Neural crest cell (in vitro differentiated cells): ENCODE results near the gene PSMC3. TPM values are rescaled to one million over a fixed set of nuclear protein-coding genes. Genes with fewer than 3 reads are reported as not detected.

Experiments used
- DNase-seq: peaks from one replicate; pipeline ENCODE4 v3.0.0; 2021; ENCODE audit warnings: low read depth, mixed read lengths, low spot score
- H3K27ac Mint-ChIP-seq: one replicate; pipeline ENCODE4 v1.8.0; 2021; ENCODE audit warnings: mild to moderate bottlenecking, mixed read lengths; ENCODE audit not compliant: unreplicated experiment
- H3K27me3 Mint-ChIP-seq: 2 replicates; pipeline ENCODE4 v1.8.0; 2021; ENCODE audit warnings: low read depth, mild to moderate bottlenecking, mixed read lengths
- H3K36me3 Mint-ChIP-seq: 2 replicates; pipeline ENCODE4 v1.8.0; 2021; ENCODE audit warnings: low read depth, mild to moderate bottlenecking, mixed read lengths
- H3K4me1 Mint-ChIP-seq: 2 replicates; pipeline ENCODE4 v1.8.0; 2021; ENCODE audit warnings: mixed read lengths
- H3K4me3 Mint-ChIP-seq: one replicate; pipeline ENCODE4 v1.8.0; 2021; ENCODE audit warnings: mild to moderate bottlenecking, mixed read lengths
- H3K9me3 Mint-ChIP-seq: 2 replicates; pipeline ENCODE4 v1.8.0; 2021; ENCODE audit warnings: mixed read lengths
- total RNA-seq: library from RNA; stranded (reverse); gene quantifications from 2 replicates; pipeline ENCODE4 v1.2.1, GENCODE V29; 2021
- TF ChIP-seq, protein P1 (sequence below): fragments of 200-600 bp; sonication (generic); conservative IDR thresholded peaks from 2 replicates; pipeline ENCODE4 v1.5.0; 2021; ENCODE audit warnings: antibody characterized with exemption, mild to moderate bottlenecking

PSMC3 gene
- total RNA-seq, 1 donor from 2014 or later = 197 TPM

DNA sequence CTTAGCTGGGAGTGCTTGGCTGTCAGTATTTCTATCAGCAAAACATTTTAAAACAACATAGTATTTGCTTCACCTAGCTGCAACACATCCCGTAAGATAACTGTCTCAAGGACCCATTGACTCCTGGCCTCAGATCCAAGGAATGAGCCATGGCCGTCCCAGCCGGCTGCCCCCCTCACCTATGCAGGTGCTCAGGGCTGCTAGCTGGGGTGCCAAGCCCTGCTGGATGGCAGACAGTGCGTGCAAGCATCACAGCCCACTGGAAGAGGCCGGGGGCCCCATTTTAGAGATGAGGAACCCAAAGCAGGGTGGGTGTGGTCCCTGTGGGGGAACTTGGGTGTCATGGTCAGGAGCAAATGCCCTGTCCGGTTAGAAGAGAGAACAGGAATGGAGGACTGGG lies 8.5 kb downstream of the PSMC3 start:
- TF ChIP-seq, protein P1, sequence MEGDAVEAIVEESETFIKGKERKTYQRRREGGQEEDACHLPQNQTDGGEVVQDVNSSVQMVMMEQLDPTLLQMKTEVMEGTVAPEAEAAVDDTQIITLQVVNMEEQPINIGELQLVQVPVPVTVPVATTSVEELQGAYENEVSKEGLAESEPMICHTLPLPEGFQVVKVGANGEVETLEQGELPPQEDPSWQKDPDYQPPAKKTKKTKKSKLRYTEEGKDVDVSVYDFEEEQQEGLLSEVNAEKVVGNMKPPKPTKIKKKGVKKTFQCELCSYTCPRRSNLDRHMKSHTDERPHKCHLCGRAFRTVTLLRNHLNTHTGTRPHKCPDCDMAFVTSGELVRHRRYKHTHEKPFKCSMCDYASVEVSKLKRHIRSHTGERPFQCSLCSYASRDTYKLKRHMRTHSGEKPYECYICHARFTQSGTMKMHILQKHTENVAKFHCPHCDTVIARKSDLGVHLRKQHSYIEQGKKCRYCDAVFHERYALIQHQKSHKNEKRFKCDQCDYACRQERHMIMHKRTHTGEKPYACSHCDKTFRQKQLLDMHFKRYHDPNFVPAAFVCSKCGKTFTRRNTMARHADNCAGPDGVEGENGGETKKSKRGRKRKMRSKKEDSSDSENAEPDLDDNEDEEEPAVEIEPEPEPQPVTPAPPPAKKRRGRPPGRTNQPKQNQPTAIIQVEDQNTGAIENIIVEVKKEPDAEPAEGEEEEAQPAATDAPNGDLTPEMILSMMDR = no peak
- Mint-ChIP-seq H3K36me3 (peaks cover 6% of the 10 kb centered on the region), H3K27ac (peak overlapping the region; percentile 57), H3K4me1 (no peaks in the 10 kb centered on the region), H3K4me3 (peak overlapping the region; percentile 59), H3K9me3 (no peaks in the 10 kb centered on the region), H3K27me3 (no peaks in the 10 kb centered on the region)
- no peak for DNase-seq

DNA sequence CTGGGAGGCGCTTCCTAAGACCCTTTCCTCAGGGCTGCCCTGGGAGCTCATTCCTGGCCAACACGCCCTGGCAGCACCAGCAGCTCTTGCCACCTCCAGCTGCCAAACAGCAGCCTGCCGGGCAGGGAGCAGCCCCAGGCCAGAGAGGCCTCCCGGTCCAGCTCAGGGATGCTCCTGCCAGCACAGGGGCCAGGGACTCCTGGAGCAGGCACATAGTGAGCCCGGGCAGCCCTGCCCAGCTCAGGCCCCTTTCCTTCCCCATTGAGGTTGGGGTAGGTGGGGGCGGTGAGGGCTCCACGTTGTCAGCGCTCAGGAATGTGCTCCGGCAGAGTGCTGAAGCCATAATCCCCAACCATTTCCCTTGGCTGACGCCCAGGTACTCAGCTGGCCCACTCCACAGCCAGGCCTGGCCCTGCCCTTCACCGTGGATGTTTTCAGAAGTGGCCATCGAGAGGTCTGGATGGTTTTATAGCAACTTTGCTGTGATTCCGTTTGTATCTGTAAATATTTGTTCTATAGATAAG lies 10.2 kb downstream of the PSMC3 start:
- Mint-ChIP-seq H3K9me3 (no peaks in the 10 kb centered on the region), H3K27me3 (no peaks in the 10 kb centered on the region), H3K36me3 (peaks cover 6% of the 10 kb centered on the region), H3K27ac (no peak overlapping the region), H3K4me3 (peak overlapping the region; percentile 51), H3K4me1 (no peaks in the 10 kb centered on the region)
- TF ChIP-seq, protein P1 = no peak
- no peak for DNase-seq

DNA sequence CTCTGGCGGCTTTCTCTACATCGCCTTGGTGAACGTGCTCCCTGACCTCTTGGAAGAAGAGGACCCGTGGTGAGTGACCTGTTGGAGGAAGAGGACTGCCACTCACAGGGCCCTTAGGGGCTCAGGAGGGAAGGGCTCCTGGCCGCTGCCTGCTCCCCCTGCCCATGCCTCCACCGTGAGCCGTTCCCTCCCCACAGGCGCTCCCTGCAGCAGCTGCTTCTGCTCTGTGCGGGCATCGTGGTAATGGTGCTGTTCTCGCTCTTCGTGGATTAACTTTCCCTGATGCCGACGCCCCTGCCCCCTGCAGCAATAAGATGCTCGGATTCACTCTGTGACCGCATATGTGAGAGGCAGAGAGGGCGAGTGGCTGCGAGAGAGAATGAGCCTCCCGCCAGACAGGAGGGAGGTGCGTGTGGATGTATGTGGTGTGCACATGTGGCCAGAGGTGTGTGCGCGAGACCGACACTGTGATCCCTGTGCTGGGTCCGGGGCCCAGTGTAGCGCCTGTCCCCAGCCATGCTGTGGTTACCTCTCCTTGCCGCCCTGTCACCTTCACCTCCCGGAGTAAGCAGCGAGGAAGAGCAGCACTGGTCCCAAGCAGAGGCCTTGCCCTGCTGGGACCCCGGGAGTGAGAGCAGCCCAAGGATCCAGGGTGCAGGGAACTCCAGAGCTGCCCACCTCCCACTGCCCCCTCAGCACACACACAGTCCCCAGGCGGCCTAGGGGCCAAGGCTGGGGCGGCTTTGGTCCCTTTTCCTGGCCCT lies 11.0 kb downstream of the PSMC3 start:
- H3K27ac Mint-ChIP-seq = peak overlapping the region; percentile 82
- H3K4me3 Mint-ChIP-seq = peak overlapping the region; percentile 61
- DNase-seq = no peak
- no peaks in the 10 kb centered on the region for H3K27me3 Mint-ChIP-seq
- peaks cover 6% of the 10 kb centered on the region for H3K36me3 Mint-ChIP-seq
- no peaks in the 10 kb centered on the region for H3K9me3 Mint-ChIP-seq
- no peaks in the 10 kb centered on the region for H3K4me1 Mint-ChIP-seq
- TF ChIP-seq, protein P1 = no peak

DNA sequence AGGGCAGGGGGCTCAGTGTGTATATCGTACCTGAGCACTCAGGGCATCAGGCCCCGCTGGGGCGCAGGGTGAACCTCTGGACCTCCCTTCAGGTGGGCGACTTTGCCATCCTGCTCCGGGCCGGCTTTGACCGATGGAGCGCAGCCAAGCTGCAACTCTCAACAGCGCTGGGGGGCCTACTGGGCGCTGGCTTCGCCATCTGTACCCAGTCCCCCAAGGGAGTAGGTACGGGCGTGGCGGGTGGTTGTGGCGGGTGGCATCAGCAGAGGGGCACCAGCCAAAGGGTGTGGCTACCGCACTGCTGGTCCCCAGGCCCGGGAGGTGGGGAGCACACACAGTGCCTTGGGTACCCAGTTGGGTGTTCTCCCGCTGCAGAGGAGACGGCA lies 11.6 kb downstream of the PSMC3 start:
- H3K27ac Mint-ChIP-seq = no peak overlapping the region
- TF ChIP-seq, protein P1 = no peak
- peaks cover 6% of the 10 kb centered on the region for H3K36me3 Mint-ChIP-seq
- DNase-seq = no peak
- H3K27me3 Mint-ChIP-seq = no peaks in the 10 kb centered on the region
- H3K4me1 Mint-ChIP-seq = no peaks in the 10 kb centered on the region
- no peaks in the 10 kb centered on the region for H3K9me3 Mint-ChIP-seq
- no peak overlapping the region for H3K4me3 Mint-ChIP-seq

DNA sequence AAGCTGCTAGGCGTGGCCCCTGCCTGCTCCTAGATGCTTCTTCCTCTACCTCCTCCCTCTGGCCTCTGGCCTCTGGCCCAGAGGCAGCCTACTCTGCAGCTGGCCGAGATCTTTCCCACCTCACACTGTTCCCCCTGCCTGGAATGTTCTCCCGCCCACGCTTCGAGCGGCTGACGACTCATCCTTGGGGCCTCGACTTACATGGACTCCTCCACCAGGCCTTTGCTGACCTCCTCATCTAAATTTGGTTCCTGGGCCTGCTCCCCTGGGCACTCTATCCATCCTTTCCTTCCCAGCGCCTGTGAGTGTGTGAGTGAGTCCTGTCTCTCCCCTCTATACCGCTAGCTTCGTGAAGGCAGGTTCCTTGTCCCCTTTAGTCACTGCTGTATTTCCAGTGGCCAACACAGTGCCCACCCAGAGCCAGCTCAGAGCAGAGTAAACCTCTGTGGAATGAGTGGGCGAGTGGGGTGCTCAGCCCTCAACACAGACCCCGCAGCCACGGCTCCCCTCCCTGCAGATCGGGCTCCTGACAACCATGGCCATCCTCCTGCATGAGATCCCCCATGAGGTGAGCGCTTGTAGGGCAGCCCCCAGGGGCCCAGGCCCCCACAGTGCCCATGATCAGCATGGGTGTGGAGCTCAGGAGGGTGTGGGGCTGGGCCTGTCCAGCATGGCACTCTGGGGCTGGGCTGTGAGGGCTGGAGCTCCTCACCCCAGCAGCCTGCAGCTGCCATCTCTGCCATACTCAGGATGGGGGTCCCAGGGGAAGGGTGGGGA lies 12.1 kb downstream of the PSMC3 start:
- H3K4me1 Mint-ChIP-seq = peaks cover 4% of the 10 kb centered on the region
- H3K4me3 Mint-ChIP-seq = peak overlapping the region; percentile 73
- no peaks in the 10 kb centered on the region for H3K9me3 Mint-ChIP-seq
- H3K27me3 Mint-ChIP-seq = no peaks in the 10 kb centered on the region
- peaks cover 6% of the 10 kb centered on the region for H3K36me3 Mint-ChIP-seq
- no peak overlapping the region for H3K27ac Mint-ChIP-seq
- TF ChIP-seq, protein P1 = no peak
- DNase-seq = no peak
